ENCODE results near the gene NOTUM.

GRCh38 chr17:81939881-81940385 lies 21.1 kb downstream of the NOTUM start:
- TF ChIP-seq, protein P1, sequence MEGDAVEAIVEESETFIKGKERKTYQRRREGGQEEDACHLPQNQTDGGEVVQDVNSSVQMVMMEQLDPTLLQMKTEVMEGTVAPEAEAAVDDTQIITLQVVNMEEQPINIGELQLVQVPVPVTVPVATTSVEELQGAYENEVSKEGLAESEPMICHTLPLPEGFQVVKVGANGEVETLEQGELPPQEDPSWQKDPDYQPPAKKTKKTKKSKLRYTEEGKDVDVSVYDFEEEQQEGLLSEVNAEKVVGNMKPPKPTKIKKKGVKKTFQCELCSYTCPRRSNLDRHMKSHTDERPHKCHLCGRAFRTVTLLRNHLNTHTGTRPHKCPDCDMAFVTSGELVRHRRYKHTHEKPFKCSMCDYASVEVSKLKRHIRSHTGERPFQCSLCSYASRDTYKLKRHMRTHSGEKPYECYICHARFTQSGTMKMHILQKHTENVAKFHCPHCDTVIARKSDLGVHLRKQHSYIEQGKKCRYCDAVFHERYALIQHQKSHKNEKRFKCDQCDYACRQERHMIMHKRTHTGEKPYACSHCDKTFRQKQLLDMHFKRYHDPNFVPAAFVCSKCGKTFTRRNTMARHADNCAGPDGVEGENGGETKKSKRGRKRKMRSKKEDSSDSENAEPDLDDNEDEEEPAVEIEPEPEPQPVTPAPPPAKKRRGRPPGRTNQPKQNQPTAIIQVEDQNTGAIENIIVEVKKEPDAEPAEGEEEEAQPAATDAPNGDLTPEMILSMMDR (conservative IDR thresholded peaks at IDR 0.05; ENCODE audit: low read depth in 2 of 2), result no peak
- no peak for TF ChIP-seq EZH2 (IDR thresholded peaks at IDR 0.05; ENCODE audit: low read depth, unreplicated experiment)
- TF ChIP-seq CREB1 (CRISPR knock-in tag; IDR thresholded peaks at IDR 0.05; ENCODE audit: low read depth), result no peak
- no peak for TF ChIP-seq POLR2AphosphoS5 (IDR thresholded peaks at IDR 0.05; ENCODE audit: low read depth)
- TF ChIP-seq ZNF114 (CRISPR knock-in tag; IDR thresholded peaks at IDR 0.05), result no peak
- TF ChIP-seq, protein P2, sequence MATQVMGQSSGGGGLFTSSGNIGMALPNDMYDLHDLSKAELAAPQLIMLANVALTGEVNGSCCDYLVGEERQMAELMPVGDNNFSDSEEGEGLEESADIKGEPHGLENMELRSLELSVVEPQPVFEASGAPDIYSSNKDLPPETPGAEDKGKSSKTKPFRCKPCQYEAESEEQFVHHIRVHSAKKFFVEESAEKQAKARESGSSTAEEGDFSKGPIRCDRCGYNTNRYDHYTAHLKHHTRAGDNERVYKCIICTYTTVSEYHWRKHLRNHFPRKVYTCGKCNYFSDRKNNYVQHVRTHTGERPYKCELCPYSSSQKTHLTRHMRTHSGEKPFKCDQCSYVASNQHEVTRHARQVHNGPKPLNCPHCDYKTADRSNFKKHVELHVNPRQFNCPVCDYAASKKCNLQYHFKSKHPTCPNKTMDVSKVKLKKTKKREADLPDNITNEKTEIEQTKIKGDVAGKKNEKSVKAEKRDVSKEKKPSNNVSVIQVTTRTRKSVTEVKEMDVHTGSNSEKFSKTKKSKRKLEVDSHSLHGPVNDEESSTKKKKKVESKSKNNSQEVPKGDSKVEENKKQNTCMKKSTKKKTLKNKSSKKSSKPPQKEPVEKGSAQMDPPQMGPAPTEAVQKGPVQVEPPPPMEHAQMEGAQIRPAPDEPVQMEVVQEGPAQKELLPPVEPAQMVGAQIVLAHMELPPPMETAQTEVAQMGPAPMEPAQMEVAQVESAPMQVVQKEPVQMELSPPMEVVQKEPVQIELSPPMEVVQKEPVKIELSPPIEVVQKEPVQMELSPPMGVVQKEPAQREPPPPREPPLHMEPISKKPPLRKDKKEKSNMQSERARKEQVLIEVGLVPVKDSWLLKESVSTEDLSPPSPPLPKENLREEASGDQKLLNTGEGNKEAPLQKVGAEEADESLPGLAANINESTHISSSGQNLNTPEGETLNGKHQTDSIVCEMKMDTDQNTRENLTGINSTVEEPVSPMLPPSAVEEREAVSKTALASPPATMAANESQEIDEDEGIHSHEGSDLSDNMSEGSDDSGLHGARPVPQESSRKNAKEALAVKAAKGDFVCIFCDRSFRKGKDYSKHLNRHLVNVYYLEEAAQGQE (IDR thresholded peaks at IDR 0.05; ENCODE audit: unreplicated experiment), result no peak
- no peak for TF ChIP-seq EZH2phosphoT487 (IDR thresholded peaks at IDR 0.05; ENCODE audit: unreplicated experiment)
- no peak for TF ChIP-seq JUNB (IDR thresholded peaks at IDR 0.05; ENCODE audit: unreplicated experiment)
- no peak for TF ChIP-seq STAT1 (IDR thresholded peaks at IDR 0.05; ENCODE audit: unreplicated experiment)
- TF ChIP-seq ZNF331 (CRISPR knock-in tag; IDR thresholded peaks at IDR 0.05; ENCODE audit: low read depth), result no peak
- TF ChIP-seq NANOG (IDR thresholded peaks at IDR 0.05; ENCODE audit: borderline replicate concordance), result no peak
- no peak for TF ChIP-seq ETS1 (IDR thresholded peaks at IDR 0.05)

All from GM23338 (cell line).